ENCODE measurements around the gene WDR1. TPM values are rescaled to one million over a fixed set of nuclear protein-coding genes. Genes with fewer than 3 reads are reported as not detected.

WDR1 gene, protein sequence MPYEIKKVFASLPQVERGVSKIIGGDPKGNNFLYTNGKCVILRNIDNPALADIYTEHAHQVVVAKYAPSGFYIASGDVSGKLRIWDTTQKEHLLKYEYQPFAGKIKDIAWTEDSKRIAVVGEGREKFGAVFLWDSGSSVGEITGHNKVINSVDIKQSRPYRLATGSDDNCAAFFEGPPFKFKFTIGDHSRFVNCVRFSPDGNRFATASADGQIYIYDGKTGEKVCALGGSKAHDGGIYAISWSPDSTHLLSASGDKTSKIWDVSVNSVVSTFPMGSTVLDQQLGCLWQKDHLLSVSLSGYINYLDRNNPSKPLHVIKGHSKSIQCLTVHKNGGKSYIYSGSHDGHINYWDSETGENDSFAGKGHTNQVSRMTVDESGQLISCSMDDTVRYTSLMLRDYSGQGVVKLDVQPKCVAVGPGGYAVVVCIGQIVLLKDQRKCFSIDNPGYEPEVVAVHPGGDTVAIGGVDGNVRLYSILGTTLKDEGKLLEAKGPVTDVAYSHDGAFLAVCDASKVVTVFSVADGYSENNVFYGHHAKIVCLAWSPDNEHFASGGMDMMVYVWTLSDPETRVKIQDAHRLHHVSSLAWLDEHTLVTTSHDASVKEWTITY
- total RNA-seq: 216 TPM

GRCh38 chr4:10116569-10117358 lies at the start of gene WDR1:
TSS of gene WDR1 (minus strand) at chr4:10116799. CDS start at chr4:10116666, 133 bp downstream.
- Histone ChIP-seq H3K9me3 (no peaks in the 10 kb centered on the region), H3K36me3 (peaks cover 22 to 33% of the 10 kb centered on the region in 2 donors), H3K4me1 (peaks cover 19 to 43% of the 10 kb centered on the region in 2 donors), H3K27me3 (no peaks in the 10 kb centered on the region), H3K4me3 (peak within 1 kb of the TSS; percentile 61 to 82), H3K27ac (peak within 1 kb of the TSS; percentile 93 to 95)
- DNase-seq (ENCODE audit: low spot score in 2 of 2): peak; percentile 86 to 98
- peak in 1 of 3 experiments; percentile 4 for TF ChIP-seq CTCF (IDR thresholded peaks at IDR 0.05)
- intact Hi-C loops (cut with DNase I): loop anchor here (1.0 to 5.0 kb wide), 5 partner anchors 10 to 425 kb away; no protein-coding TSS in a partner anchor

GRCh38 chr4:10164877-10165283 lies 48.3 kb upstream of the WDR1 start:
- Histone ChIP-seq H3K4me3 (no peak overlapping the region), H3K4me1 (no peaks in the 10 kb centered on the region), H3K27me3 (no peaks in the 10 kb centered on the region), H3K36me3 (no peaks in the 10 kb centered on the region), H3K9me3 (no peaks in the 10 kb centered on the region), H3K27ac (no peak overlapping the region)
- TF ChIP-seq CTCF (IDR thresholded peaks at IDR 0.05): peak; percentile 44 to 69 (median 44)
- no peak for DNase-seq (ENCODE audit: low spot score in 2 of 2)
- intact Hi-C loops (cut with DNase I): loop anchor here (2.0 kb wide), 1 partner anchor 238 kb away; no protein-coding TSS in a partner anchor

- Histone ChIP-seq H3K27ac (no peak overlapping the region), H3K36me3 (no peaks in the 10 kb centered on the region), H3K27me3 (no peaks in the 10 kb centered on the region), H3K4me1 (no peaks in the 10 kb centered on the region), H3K9me3 (no peaks in the 10 kb centered on the region), H3K4me3 (no peak overlapping the region)
- TF ChIP-seq CTCF (IDR thresholded peaks at IDR 0.05): no peak
- intact Hi-C loops (cut with DNase I): no loop called here
- DNase-seq (ENCODE audit: low spot score in 2 of 2): no peak
These were observed 46.7 kb upstream of the WDR1 start for GRCh38 chr4:10163296-10163695.

- no peak for TF ChIP-seq CTCF (IDR thresholded peaks at IDR 0.05)
- Histone ChIP-seq H3K4me1 (no peaks in the 10 kb centered on the region), H3K4me3 (no peak overlapping the region), H3K27ac (no peak overlapping the region), H3K36me3 (no peaks in the 10 kb centered on the region), H3K9me3 (no peaks in the 10 kb centered on the region), H3K27me3 (no peaks in the 10 kb centered on the region)
- DNase-seq (ENCODE audit: low spot score in 2 of 2): no peak
- intact Hi-C loops (cut with DNase I): no loop called here
These were observed 45.9 kb upstream of the WDR1 start for GRCh38 chr4:10162341-10163000.

GRCh38 chr4:10161840-10162239 lies 45.2 kb upstream of the WDR1 start:
- Histone ChIP-seq H3K4me1 (no peaks in the 10 kb centered on the region), H3K4me3 (no peak overlapping the region), H3K9me3 (no peaks in the 10 kb centered on the region), H3K27ac (no peak overlapping the region), H3K27me3 (no peaks in the 10 kb centered on the region), H3K36me3 (no peaks in the 10 kb centered on the region)
- DNase-seq (ENCODE audit: low spot score in 2 of 2): no peak
- TF ChIP-seq CTCF (IDR thresholded peaks at IDR 0.05): no peak
- intact Hi-C loops (cut with DNase I): no loop called here

Measured in ascending aorta (tissue), 2 donors.